GM23338 (cell line): Measurements from ENCODE around the gene PDE5A. TPM values are rescaled to one million over a fixed set of nuclear protein-coding genes. Genes with fewer than 3 reads are reported as not detected.
"Not testable (repeated sequence)": the region's sequence is repeated elsewhere in the genome, so short reads cannot be mapped to it uniquely, and the experiment has no call there.

ENCODE experiments used
- ATAC-seq: fragments of 200-7000 bp; cut with Tn5 transposase; 3 replicates; pipeline ENCODE4 v1.9.1; 2020
- DNase-seq: peaks from one replicate; pipeline ENCODE4 v3.0.0-alpha.2; 2015; ENCODE audit warnings: low spot score
- H2AFZ ChIP-seq: fragments of 200-600 bp; sonication (generic); 2 replicates; pipeline ENCODE4 v1.8.0; 2016; ENCODE audit warnings: antibody characterized with exemption, mild to moderate bottlenecking, moderate library complexity
- H3F3A ChIP-seq: fragments of 200-600 bp; sonication (generic); replicated peaks from 2 replicates; pipeline ENCODE4 v1.8.0; 2017; ENCODE audit warnings: antibody characterized with exemption, mixed run types, low read depth
- H3K27ac ChIP-seq: fragments of 200-600 bp; sonication (generic); 2 replicates; pipeline ENCODE4 v1.6.1; 2016; ENCODE audit warnings: low read depth
- H3K27me3 ChIP-seq: fragments of 200-600 bp; sonication (generic); 2 replicates; pipeline ENCODE4 v1.8.0; 2016; ENCODE audit warnings: mild to moderate bottlenecking, mixed run types, moderate library complexity; ENCODE audit not compliant: insufficient read depth
- H3K36me3 ChIP-seq: fragments of 200-600 bp; sonication (generic); 2 replicates; pipeline ENCODE4 v1.8.0; 2016; ENCODE audit warnings: mild to moderate bottlenecking; ENCODE audit not compliant: insufficient read depth
- H3K4me1 ChIP-seq: fragments of 200-600 bp; sonication (generic); 2 replicates; pipeline ENCODE4 v1.8.0; 2016; ENCODE audit warnings: mild to moderate bottlenecking, moderate library complexity; ENCODE audit not compliant: insufficient read depth
- H3K4me2 ChIP-seq: fragments of 200-600 bp; sonication (generic); 2 replicates; pipeline ENCODE4 v1.7.1; 2017; ENCODE audit warnings: mixed run types
- H3K4me3 ChIP-seq: fragments of 200-600 bp; sonication (generic); 2 replicates; pipeline ENCODE4 v1.6.1; 2016; ENCODE audit warnings: mixed run types
- H3K79me2 ChIP-seq: fragments of 200-600 bp; sonication (generic); replicated peaks from 2 replicates; pipeline ENCODE4 v1.8.0; 2017; ENCODE audit warnings: mild to moderate bottlenecking; ENCODE audit not compliant: insufficient read depth
- H3K9me2 ChIP-seq: fragments of 200-600 bp; sonication (generic); 2 replicates; pipeline ENCODE4 v1.8.0; 2017; ENCODE audit not compliant: insufficient read depth
- H4K20me1 ChIP-seq: fragments of 200-600 bp; sonication (generic); replicated peaks from 2 replicates; pipeline ENCODE4 v1.8.0; 2017; ENCODE audit warnings: mild to moderate bottlenecking; ENCODE audit not compliant: insufficient read depth
- H3K27ac Mint-ChIP-seq: 2 replicates; pipeline ENCODE4 v1.8.0; 2020; ENCODE audit warnings: inconsistent platforms, mild to moderate bottlenecking, moderate library complexity, mixed read lengths
- H3K27me3 Mint-ChIP-seq: 3 replicates; pipeline ENCODE4 v1.8.0; 2022; ENCODE audit warnings: low read depth, mild to moderate bottlenecking, moderate library complexity, mixed read lengths, inconsistent platforms; ENCODE audit not compliant: insufficient read depth, poor library complexity
- H3K36me3 Mint-ChIP-seq: 3 replicates; pipeline ENCODE4 v1.8.0; 2021; ENCODE audit warnings: low read depth, mild to moderate bottlenecking, inconsistent platforms, moderate library complexity, mixed read lengths
- H3K4me1 Mint-ChIP-seq: 3 replicates; pipeline ENCODE4 v1.8.0; 2020; ENCODE audit warnings: mild to moderate bottlenecking, inconsistent platforms, mixed read lengths
- H3K4me3 Mint-ChIP-seq: 3 replicates; pipeline ENCODE4 v1.8.0; 2021; ENCODE audit warnings: moderate library complexity, mild to moderate bottlenecking, inconsistent platforms, mixed read lengths
- H3K9me3 Mint-ChIP-seq: 3 replicates; pipeline ENCODE4 v1.8.0; 2020; ENCODE audit warnings: moderate library complexity, mild to moderate bottlenecking, inconsistent platforms, mixed read lengths
- CREB1 ChIP-seq: fragments of 250-450 bp; sonication (Bioruptor Pico); IDR thresholded peaks from 2 replicates; pipeline ENCODE4 v1.5.0; 2020; ENCODE audit warnings: low read depth, mild to moderate bottlenecking, moderate library complexity
- POLR2AphosphoS5 ChIP-seq: IDR thresholded peaks from 2 replicates; pipeline ENCODE4 v1.6.1; 2016; ENCODE audit warnings: antibody characterized with exemption, low read depth
- ZNF114 ChIP-seq: fragments of 250-450 bp; sonication (Bioruptor Pico); IDR thresholded peaks from 2 replicates; pipeline ENCODE4 v1.5.0; 2020; ENCODE audit warnings: mild to moderate bottlenecking, moderate library complexity
- polyA plus RNA-seq: library from polyadenylated mRNA; unstranded; fragments of >200 nt; fragmentation: Nextera tagmentation; extraction: Ambion mirVana; gene quantifications from 2 replicates; pipeline ENCODE4 v1.2.1, GENCODE V29; 2016
- total RNA-seq: library from RNA; depleted of rRNA; stranded (reverse); fragments of >200 nt; shearing (Covaris generic); gene quantifications from 2 replicates; pipeline ENCODE4 v1.2.3, GENCODE V29; 2014
- TF ChIP-seq, protein P1 (sequence below), 2 experiments: fragments of 200-600 bp in 1 of 2; sonication (generic) in 1 of 2; conservative IDR thresholded peaks; 2 replicates each; pipeline versions ENCODE4 v1.5.1 to v1.6.1; 2016 to 2017; ENCODE audit warnings: antibody characterized with exemption in 2 of 2, low read depth in 2 of 2, mild to moderate bottlenecking in 2 of 2, moderate library complexity in 1 of 2
- TF ChIP-seq, protein P2 (sequence below): IDR thresholded peaks from 2 replicates; pipeline ENCODE4 v1.6.1; 2016; ENCODE audit warnings: antibody characterized with exemption

The PDE5A gene
- total and polyA plus RNA-seq, 2 experiments from 2014 or later: 15.0 to 22.6 TPM

DNA sequence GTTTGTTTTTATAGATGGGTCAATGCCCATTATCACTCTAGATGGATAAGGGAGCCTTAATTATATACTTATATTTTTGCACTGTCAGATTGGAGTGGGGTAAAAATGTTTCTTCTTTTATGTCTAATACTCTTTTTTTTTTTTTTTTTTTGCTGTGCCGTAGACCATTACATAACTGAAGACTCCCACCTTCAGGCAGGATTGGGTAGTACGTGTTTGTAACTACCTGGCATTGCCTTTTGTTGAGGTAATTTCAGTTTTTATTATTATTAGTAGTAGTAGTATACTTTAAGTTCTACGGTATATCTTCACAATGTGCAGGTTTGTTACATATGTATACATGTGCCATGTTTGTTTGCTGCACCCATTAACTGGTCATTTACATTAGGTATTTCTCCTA, 165.9 kb downstream of the PDE5A start:
- H3K4me1 Mint-ChIP-seq, ATAC-seq: not testable (repeated sequence)

DNA sequence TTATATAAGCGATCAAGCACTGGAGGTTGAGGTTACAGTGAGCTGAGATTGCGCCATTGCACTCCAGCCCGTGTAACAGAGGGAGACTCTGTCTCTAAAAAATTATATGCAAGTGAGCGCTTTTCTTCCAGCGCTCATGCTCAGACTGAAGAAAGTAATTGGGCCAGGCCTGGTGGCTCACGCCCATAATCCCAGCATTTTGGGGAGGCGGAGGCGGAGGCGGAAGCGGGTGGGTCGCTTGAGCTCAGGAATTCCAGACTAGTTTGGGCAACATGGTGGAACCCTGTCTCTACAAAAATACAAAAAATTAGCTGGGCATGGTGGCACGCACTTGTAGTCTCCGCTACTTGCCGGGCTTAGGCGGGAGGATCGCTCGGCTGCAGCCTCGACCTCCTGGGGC, 172.9 kb downstream of the PDE5A start:
- not testable (repeated sequence) for H3K36me3 Mint-ChIP-seq

More for the DNA sequence above, 165.9 kb downstream of the PDE5A start:
- H3K4me3 ChIP-seq, H3K27me3 ChIP-seq, H3K27me3 Mint-ChIP-seq, H3F3A ChIP-seq, H3K9me3 Mint-ChIP-seq, H4K20me1 ChIP-seq, H3K4me3 Mint-ChIP-seq, H3K4me1 ChIP-seq, H2AFZ ChIP-seq, H3K27ac ChIP-seq, H3K4me2 ChIP-seq, H3K27ac Mint-ChIP-seq, H3K9me2 ChIP-seq: not testable (repeated sequence)
- TF ChIP-seq, protein P1, sequence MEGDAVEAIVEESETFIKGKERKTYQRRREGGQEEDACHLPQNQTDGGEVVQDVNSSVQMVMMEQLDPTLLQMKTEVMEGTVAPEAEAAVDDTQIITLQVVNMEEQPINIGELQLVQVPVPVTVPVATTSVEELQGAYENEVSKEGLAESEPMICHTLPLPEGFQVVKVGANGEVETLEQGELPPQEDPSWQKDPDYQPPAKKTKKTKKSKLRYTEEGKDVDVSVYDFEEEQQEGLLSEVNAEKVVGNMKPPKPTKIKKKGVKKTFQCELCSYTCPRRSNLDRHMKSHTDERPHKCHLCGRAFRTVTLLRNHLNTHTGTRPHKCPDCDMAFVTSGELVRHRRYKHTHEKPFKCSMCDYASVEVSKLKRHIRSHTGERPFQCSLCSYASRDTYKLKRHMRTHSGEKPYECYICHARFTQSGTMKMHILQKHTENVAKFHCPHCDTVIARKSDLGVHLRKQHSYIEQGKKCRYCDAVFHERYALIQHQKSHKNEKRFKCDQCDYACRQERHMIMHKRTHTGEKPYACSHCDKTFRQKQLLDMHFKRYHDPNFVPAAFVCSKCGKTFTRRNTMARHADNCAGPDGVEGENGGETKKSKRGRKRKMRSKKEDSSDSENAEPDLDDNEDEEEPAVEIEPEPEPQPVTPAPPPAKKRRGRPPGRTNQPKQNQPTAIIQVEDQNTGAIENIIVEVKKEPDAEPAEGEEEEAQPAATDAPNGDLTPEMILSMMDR (conservative IDR thresholded peaks at IDR 0.05; ENCODE audit: low read depth in 2 of 2): peak; percentile 41 to 48
- peak; percentile 61 for DNase-seq
- H3K36me3 Mint-ChIP-seq: peaks cover 33% of the 10 kb centered on the region
- Histone ChIP-seq H3K36me3 (peaks cover 24% of the 10 kb centered on the region), H3K79me2 (peaks cover 20% of the 10 kb centered on the region)

DNA sequence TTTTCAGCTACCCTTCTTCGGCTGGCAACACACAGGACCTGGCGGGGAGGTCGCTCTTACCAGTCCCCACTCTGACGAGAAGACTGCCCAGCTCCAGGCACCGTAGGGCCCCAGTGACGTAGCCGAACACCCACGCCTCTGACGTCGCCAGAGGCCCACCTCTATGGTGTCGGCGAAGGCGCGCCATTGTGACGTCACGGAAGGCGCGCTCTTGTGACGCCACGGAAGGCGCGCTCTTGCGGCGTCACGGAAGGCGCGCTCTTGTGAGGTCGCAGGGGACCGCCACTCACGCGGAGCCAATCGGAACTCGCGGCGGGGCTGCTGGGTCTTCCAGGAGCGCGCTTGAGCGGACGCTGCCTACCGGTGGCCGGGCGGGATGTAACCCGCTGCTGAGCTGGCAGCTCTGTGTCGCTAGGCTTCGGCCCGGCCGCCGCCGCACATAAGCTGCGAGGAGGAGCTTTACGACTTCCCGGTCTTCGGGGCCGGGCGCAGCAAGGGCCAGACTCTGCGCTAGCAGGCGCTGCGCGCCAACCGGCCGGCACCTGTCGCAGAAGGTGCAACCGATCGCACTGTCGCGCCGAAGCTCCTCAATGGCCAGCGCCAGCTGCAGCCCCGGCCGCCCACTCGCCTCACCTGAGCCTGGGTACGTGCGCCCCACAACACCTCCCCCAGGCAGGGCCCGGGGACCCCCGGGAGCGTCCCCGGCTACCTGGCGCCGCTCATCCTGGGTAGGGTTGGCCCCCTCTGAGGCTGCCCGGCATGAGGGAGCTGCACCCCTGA, 173.9 kb downstream of the PDE5A start:
- not testable (repeated sequence) for H3K9me3 Mint-ChIP-seq

More for the DNA sequence above, 172.9 kb downstream of the PDE5A start:
- H3K4me2 ChIP-seq: peak overlapping the region; percentile 81
- H3K4me3 Mint-ChIP-seq: peak overlapping the region; percentile 92
- H3K27me3 Mint-ChIP-seq, H3K36me3 ChIP-seq, DNase-seq, H3K27me3 ChIP-seq, H3K9me3 Mint-ChIP-seq, ATAC-seq, H3K27ac ChIP-seq, H3K4me1 Mint-ChIP-seq, H2AFZ ChIP-seq, H4K20me1 ChIP-seq, H3F3A ChIP-seq, H3K9me2 ChIP-seq, H3K4me1 ChIP-seq: not testable (repeated sequence)
- peaks cover 36% of the 10 kb centered on the region for H3K79me2 ChIP-seq
- H3K27ac Mint-ChIP-seq: peak overlapping the region; percentile 93
- H3K4me3 ChIP-seq: peak overlapping the region; percentile 93

DNA sequence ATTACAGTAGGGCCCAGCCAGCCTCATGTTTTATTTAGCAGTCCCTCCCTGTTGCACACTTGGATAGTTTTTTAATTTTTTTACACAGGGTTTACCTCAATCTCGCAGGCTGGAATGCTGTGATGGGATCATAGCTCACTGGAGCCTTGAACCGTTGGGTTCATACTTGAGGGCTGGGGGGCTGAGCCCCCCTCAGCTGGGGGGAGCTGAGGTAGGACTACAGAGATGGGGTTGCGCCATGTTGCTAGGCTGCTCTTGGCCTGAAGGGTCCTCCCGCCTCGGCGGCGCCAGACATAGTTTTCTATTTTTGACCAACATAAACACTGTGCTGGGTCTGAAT, 174.5 kb downstream of the PDE5A start:
- not testable (repeated sequence) for H3K4me1 Mint-ChIP-seq, H3K4me1 ChIP-seq, H3K9me2 ChIP-seq, H3K27me3 Mint-ChIP-seq, H3K36me3 Mint-ChIP-seq, H3K9me3 Mint-ChIP-seq, H3K36me3 ChIP-seq, H3F3A ChIP-seq, H4K20me1 ChIP-seq, DNase-seq, H3K27me3 ChIP-seq
- peak; percentile 52 for ATAC-seq
- peak overlapping the region; percentile 99 for H3K27ac Mint-ChIP-seq
- Histone ChIP-seq H2AFZ (peak overlapping the region; percentile 86), H3K4me3 (peak overlapping the region; percentile 93), H3K79me2 (peaks cover 30% of the 10 kb centered on the region), H3K27ac (peak overlapping the region; percentile 80; the same call in 1 of the 2 replicates), H3K4me2 (peak overlapping the region; percentile 77)
- peak overlapping the region; percentile 92 for H3K4me3 Mint-ChIP-seq

More for the DNA sequence above, 173.9 kb downstream of the PDE5A start:
- not testable (repeated sequence) for H3K36me3 ChIP-seq, H3K4me1 ChIP-seq, H4K20me1 ChIP-seq, H3K27me3 ChIP-seq, H3K4me1 Mint-ChIP-seq, H3K9me2 ChIP-seq, H3K27me3 Mint-ChIP-seq, H3K36me3 Mint-ChIP-seq, H3F3A ChIP-seq
- DNase-seq: peak; percentile 94
- Histone ChIP-seq H3K4me3 (peak overlapping the region; percentile 93), H3K27ac (peak overlapping the region; percentile 81; the same call in 1 of the 2 replicates), H3K4me2 (peak overlapping the region; percentile 81), H2AFZ (peak overlapping the region; percentile 86), H3K79me2 (peaks cover 33% of the 10 kb centered on the region)
- Mint-ChIP-seq H3K4me3 (peak overlapping the region; percentile 92), H3K27ac (peak overlapping the region; percentile 99)
- TF ChIP-seq, protein P1 (conservative IDR thresholded peaks at IDR 0.05; ENCODE audit: low read depth in 2 of 2): 0 out of 4 replicates have a peak, but pooled peaks of 1 of the 2 experiments have one; percentile 20
- TF ChIP-seq, protein P2, sequence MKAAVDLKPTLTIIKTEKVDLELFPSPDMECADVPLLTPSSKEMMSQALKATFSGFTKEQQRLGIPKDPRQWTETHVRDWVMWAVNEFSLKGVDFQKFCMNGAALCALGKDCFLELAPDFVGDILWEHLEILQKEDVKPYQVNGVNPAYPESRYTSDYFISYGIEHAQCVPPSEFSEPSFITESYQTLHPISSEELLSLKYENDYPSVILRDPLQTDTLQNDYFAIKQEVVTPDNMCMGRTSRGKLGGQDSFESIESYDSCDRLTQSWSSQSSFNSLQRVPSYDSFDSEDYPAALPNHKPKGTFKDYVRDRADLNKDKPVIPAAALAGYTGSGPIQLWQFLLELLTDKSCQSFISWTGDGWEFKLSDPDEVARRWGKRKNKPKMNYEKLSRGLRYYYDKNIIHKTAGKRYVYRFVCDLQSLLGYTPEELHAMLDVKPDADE: peak; percentile 94
- TF ChIP-seq POLR2AphosphoS5: peak; percentile 92
- TF ChIP-seq CREB1: peak; percentile 100
- TF ChIP-seq ZNF114 (CRISPR knock-in tag): peak; percentile 73; the same call in 1 of the 2 replicates
- peak; percentile 99 for ATAC-seq
